ENCODE measurements around the gene STX12.

The STX12 gene

DNA sequence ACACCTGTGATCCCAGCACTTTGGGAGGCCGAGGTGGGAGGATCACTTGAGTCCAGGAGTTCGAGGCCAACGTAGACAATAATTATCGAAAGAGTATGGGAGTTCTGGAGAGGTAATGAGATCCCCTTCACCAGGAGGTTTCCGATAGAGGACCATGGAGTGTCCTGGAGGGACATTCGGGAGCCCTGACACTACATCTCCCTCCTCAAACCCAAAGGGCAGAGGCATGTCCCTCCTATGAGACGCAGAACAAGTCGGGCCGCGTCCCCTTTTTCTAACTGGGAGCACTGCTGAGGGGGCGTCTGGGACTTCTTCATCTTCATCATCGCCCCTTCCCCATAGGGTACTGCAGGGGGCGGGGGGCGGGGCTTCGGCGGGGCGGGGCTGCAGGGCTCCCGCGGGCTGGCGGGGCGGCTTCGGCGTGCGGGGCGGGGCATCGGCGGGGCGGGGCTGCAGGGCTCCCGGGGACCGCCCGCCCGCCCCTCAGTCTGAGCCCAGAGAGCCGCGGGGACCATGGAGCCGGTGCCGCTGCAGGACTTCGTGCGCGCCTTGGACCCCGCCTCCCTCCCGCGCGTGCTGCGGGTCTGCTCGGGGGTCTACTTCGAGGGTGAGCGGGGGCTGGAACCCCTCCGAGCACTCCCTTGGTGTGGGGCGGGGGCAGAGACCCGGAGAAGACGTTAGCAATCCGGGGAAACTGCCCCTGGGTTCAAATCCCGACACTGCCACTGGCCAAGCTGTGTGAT lies 99.2 kb downstream of the STX12 start, which contains the start of gene THEMIS2:
TSS of gene THEMIS2 (plus strand) at position 486 of the 743 bp plus-strand sequence. CDS start at position 514, 28 bp downstream.
- DNase-seq, result peak; percentile 85 to 86

DNA sequence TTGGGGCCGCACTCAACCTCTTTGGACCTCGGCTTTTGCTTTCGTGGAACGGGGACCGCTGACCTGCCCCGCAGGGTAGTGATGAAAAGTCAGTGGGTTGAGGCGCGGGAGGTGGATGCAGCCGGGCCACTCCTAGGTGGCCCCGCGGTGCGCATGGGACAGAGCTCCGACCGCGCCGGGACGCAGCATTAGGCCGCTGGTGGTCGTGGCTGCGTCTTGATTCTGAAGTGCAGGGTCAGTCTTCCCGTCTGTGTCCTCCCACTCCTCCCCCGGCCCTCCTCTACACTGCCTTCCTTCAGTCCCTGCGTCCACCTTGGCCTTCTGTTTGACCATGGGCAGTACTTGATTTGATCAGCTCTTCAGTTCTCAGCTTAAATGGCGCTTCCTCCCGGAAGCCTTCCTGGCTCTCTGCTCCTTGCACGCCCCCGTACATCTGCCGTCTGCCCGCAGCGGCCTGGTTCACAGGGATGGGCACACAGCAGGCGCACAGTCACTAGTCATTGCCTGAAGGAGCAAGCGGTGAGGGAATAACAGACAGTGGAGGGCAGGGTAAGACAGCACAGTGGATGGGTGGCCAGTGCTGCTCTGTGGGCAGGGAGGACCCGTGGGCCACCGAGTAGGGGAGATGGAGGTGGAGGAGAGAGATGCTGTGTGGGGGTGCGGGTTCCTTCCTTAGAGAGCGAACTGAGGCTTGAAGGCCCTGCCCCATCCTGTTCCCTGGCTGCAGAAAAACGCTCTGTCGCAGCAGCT lies 100.0 kb downstream of the STX12 start:
- DNase-seq, result peak; percentile 59 to 64

DNA sequence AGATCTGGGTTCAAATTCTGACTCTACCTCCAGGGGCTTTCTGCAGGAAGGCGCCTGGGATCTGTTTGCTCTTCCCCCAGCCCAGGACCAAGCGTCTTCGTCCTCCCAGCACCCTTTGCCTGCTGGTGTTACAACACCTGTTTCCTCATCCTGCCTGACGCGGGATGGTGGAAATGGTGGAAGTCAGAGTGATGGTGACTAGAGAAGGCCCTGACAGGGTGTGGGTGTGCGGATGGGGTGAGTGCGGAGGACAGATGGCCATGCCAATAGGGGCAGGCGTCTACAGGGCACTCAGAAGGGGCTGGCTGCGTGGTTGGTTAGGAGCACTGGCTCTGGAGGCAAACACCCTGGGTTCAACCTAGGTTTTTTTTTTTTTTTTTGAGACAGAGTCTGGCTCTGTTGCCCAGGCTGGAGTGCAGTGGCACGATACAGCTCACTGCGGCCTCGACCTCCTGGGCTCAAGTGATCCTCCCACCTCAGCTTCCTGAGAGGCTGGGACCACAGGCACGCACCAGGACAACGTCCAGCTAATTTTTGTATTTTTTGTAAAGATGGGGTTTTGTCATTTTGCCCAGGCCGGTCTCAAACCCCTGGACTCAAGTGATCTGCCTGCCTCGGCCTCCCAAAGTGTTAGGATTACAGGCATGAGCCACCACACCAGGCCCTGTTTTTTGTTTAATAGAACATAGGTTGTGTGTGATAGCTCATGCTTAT lies 100.8 kb downstream of the STX12 start:
- DNase-seq, result no peak
